GM15510 (cell line): ENCODE measurements around the gene YJEFN3.

ENCODE experiments used
- POLR2A ChIP-seq: IDR thresholded peaks from 3 replicates; pipeline ENCODE4 v1.6.1; 2011; ENCODE audit warnings: borderline replicate concordance; ENCODE audit not compliant: insufficient read length; ENCODE audit errors: extremely low read depth

YJEFN3 gene

GRCh38 chr19:19546751-19547162 is 18.0 kb downstream of the YJEFN3 start:
- TF ChIP-seq POLR2A: no peak

DNA sequence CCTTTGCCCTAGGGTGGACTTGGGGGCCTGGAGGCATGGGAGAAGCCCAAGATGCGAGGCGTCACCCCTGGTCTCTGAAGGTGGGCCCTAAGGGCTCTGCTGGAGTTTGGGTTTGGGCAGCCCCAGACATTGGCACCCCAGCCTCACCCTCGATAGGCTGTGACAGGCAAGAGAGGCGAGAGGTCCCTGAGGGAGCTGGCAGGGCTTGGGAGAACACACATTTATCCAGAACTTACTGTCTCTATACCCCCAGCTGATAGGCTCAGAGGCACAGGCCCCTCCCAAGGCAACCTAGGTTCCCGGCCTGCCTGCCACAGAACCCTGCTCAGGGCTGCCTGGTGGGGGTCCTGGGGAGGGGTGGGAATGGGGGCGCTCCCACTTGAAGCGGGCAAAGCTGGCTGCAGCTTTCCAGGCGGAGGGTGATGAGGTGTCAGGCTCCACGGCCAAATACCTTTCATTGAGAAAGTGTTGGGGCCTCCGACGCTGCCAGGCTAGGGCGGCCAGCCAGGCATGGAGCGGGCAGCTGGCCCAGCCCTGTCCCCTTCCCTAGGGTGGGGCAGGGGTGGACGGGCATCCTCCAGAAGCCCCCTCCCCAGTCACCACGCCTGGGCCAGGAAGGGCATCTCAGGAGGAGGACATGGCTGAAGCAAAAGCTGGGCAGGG is 19.1 kb downstream of the YJEFN3 start:
- no peak for TF ChIP-seq POLR2A

DNA sequence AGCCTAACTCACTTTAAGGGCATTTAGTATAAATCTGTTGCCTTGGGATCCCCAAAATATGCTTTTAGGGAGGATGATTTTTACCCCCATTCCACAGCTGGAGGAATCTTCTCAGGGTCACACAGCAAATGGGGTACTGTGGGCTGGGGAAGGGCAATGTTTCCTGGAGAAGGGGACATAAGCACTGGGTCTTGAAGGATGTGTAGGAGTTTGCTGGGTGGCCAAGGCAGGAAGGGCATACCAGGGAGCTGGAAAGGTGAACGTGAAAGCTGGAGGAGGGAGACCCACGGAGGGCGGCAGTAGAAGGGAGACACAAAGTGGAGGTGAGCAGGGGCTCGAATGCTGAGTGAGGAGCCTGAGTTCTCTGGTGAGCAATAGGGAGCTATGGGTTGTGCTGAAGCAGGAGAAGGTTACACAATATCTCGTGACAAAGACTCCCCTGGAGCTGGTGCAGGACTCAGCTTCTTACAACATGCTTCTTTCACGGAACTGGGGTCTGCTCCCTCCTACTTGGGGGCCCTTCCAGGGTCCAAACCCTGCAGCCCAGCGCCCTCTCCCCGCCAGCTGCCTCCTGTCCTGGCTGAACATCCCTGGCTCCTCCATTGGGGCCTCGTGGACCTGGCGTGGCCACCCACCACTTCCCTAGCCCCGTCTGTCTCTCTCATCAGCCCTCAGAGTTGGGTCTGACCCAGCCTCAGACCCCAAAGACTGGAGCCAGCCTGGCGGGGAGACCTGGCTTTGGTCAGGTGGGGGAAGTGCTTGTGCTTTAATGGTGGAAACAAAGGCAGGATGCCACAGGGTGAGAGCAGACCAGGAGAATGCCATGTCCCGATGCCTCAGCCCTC is 20.4 kb downstream of the YJEFN3 start:
- no peak for TF ChIP-seq POLR2A

- no peak for TF ChIP-seq POLR2A
These were observed 21.2 kb downstream of the YJEFN3 start for GRCh38 chr19:19549804-19550464.

- TF ChIP-seq POLR2A: no peak
These were observed 21.8 kb downstream of the YJEFN3 start for GRCh38 chr19:19550485-19550929.

GRCh38 chr19:19550972-19551852 is 22.5 kb downstream of the YJEFN3 start:
- no peak for TF ChIP-seq POLR2A

- TF ChIP-seq POLR2A: no peak
These were observed 23.1 kb downstream of the YJEFN3 start for GRCh38 chr19:19551853-19552192.

GRCh38 chr19:19552798-19553197 is 24.1 kb downstream of the YJEFN3 start:
- no peak for TF ChIP-seq POLR2A

DNA sequence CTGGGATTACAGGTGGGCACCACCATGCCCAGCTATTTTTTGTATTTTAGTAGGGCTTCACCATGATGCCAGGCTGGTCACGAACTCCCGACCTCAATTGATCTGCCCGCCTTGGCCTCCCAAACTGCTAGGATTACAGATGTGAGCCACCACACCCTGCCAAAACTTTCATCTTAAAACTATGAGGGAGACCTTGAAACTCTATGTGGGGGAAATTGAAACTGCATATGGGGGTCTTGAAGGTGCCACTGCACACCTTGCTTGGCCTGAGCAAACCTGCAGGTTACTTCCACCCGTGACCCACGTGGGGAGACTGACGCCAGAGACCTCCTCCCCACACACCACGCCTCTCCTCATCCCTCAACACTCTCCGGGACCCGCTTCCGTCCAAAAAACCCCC is 25.0 kb downstream of the YJEFN3 start:
- TF ChIP-seq POLR2A: no peak

GRCh38 chr19:19554074-19555023 is 25.6 kb downstream of the YJEFN3 start:
- no peak for TF ChIP-seq POLR2A

DNA sequence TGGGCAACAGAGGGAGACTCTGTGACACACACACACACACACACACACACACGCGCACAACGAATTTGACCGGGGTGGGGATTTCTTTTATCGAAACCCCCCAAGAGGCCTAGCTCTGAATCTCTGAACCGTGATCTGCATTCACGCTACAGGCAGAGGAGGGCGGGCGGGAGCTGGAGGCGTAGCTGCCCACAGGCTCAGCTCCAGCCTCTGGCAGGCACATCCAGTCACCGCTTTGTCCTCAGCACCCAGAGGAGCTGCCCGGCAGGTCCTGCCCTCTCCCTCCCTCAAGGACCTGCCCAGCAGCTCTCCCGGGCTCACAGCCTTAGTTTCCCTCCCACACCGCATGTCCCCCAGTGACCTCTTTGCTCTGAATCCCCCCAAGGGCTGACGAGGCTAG is 29.3 kb downstream of the YJEFN3 start:
- no peak for TF ChIP-seq POLR2A

DNA sequence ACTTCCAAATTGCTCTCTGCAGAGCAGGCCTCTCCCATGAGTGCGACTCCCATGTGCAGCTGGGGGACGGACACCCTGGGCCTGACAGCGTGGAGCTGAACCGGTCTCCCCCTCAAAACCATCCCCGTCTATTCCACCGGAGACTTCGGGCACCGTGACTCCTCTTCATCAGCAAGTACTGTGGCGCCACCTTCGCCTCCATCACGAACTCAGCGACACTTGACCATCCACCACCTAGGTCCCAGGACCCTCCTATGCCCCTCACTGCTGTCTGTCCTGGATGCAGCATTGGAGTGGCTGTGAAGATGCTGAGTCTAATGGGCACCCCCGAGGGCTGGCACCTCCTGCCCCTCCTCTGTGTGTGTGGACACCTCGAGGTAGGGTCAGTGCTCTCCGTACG is 29.9 kb downstream of the YJEFN3 start:
- TF ChIP-seq POLR2A: no peak

DNA sequence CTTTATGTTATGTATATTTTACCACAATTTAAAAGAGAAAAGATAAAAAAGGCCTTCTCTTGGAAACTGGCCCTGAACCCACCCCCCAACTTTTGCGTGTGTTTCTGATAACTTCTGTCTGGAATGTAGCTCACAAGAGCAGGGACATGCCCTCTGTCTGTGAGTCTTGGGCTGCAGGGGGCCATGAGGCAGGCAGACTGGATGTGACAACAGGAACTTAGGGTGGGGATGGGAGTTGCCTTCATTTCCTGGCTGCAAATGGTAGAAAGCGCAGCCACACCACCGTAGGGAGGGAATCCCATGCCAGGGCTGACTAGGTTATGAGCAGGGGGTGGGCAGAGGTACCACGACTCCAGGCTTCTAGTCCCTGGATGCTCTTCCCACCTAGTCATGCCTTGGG is 31.2 kb downstream of the YJEFN3 start:
- no peak for TF ChIP-seq POLR2A
